ENCODE results near the gene AUTS2.

Gene AUTS2

DNA sequence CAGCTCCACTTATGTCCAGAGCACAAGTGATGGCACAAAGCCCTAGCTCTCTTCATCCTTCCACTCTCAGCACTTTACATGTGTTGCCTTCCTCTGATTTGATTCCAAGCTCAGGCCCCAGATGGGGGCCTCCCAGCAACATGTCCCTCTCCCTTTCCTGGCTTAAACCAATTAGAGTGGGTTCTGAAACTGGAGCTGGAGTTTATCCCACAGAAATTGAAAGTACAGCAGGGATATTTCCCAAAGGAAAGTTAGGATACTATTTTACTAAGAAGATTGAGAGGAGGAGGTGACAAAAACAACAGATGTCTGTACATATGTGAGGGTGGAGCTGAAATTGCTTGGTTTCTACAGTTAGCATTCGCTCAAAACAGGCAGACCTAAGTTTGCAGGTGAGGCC, 724.6 kb downstream of the AUTS2 start:
- no peaks in the 10 kb centered on the region for H4K20me1 ChIP-seq (ENCODE audit: low read depth, low read length)
- H3K9me3 ChIP-seq (ENCODE audit: insufficient read depth, low read length): no peaks in the 10 kb centered on the region
- no peak overlapping the region for H3K4me3 ChIP-seq (ENCODE audit: insufficient read depth, low read length, poor library complexity, severe bottlenecking)
- no peaks in the 10 kb centered on the region for H3K9me2 ChIP-seq (replicated peaks; ENCODE audit: insufficient read depth, low read length)
- H3K9ac ChIP-seq (ENCODE audit: low read length): no peak overlapping the region
- H3K27me3 ChIP-seq (ENCODE audit: low read length): no peaks in the 10 kb centered on the region
- no peak overlapping the region for H3K27ac ChIP-seq (ENCODE audit: low read depth, low read length)
- H3F3A ChIP-seq (ENCODE audit: insufficient read depth): no peaks in the 10 kb centered on the region
- no peak overlapping the region for H2AFZ ChIP-seq (ENCODE audit: low read depth, low read length, severe bottlenecking)
- no peaks in the 10 kb centered on the region for H3K79me2 ChIP-seq (ENCODE audit: insufficient read depth, low read length)
- TF ChIP-seq, protein P1, sequence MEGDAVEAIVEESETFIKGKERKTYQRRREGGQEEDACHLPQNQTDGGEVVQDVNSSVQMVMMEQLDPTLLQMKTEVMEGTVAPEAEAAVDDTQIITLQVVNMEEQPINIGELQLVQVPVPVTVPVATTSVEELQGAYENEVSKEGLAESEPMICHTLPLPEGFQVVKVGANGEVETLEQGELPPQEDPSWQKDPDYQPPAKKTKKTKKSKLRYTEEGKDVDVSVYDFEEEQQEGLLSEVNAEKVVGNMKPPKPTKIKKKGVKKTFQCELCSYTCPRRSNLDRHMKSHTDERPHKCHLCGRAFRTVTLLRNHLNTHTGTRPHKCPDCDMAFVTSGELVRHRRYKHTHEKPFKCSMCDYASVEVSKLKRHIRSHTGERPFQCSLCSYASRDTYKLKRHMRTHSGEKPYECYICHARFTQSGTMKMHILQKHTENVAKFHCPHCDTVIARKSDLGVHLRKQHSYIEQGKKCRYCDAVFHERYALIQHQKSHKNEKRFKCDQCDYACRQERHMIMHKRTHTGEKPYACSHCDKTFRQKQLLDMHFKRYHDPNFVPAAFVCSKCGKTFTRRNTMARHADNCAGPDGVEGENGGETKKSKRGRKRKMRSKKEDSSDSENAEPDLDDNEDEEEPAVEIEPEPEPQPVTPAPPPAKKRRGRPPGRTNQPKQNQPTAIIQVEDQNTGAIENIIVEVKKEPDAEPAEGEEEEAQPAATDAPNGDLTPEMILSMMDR (IDR thresholded peaks at IDR 0.05; ENCODE audit: insufficient read depth, low read length, poor library complexity, severe bottlenecking): no peak
- no peak for TF ChIP-seq EZH2phosphoT487 (conservative IDR thresholded peaks at IDR 0.05; ENCODE audit: low read length)
- H3K36me3 ChIP-seq (ENCODE audit: low read length): no peaks in the 10 kb centered on the region
- H3K4me2 ChIP-seq (ENCODE audit: low read depth, low read length, poor library complexity, severe bottlenecking): no peak overlapping the region

DNA sequence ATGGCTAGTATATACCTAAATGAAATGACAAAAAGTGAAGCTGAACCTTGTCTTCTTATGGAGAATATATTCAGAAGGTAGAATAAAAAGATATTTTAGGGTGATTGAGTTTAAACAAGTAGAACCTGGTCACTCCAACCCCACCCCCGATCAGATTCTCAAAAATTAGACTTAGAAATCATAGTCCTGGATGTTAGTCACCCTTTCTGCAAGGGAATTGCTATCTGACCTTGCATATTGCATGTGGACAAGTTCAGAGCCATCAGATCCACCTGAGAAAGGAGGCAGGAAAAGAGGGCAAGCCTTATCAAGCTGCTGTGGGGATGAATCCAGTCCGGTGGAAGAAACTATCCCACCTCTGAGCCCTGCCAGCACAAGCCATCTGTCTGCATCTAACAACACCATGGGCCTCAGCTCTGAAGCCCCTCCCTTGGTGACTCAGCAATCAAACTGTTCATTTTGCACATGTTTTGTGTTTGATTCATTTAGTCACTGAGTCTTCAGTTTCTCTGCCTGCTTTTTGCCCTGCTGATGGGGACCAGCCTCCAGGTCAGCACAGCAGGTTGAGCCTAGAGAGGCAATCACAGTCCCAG, 727.3 kb downstream of the AUTS2 start:
- H3K27ac ChIP-seq (ENCODE audit: low read depth, low read length): no peak overlapping the region
- no peaks in the 10 kb centered on the region for H3F3A ChIP-seq (ENCODE audit: insufficient read depth)
- H2AFZ ChIP-seq (ENCODE audit: low read depth, low read length, severe bottlenecking): no peak overlapping the region
- H4K20me1 ChIP-seq (ENCODE audit: low read depth, low read length): no peaks in the 10 kb centered on the region
- H3K79me2 ChIP-seq (ENCODE audit: insufficient read depth, low read length): no peaks in the 10 kb centered on the region
- no peaks in the 10 kb centered on the region for H3K9me2 ChIP-seq (replicated peaks; ENCODE audit: insufficient read depth, low read length)
- TF ChIP-seq, protein P1 (IDR thresholded peaks at IDR 0.05; ENCODE audit: insufficient read depth, low read length, poor library complexity, severe bottlenecking): no peak
- no peak for TF ChIP-seq EZH2phosphoT487 (conservative IDR thresholded peaks at IDR 0.05; ENCODE audit: low read length)
- H3K27me3 ChIP-seq (ENCODE audit: low read length): no peaks in the 10 kb centered on the region
- no peak overlapping the region for H3K9ac ChIP-seq (ENCODE audit: low read length)
- no peaks in the 10 kb centered on the region for H3K9me3 ChIP-seq (ENCODE audit: insufficient read depth, low read length)
- no peak overlapping the region for H3K4me3 ChIP-seq (ENCODE audit: insufficient read depth, low read length, poor library complexity, severe bottlenecking)
- H3K4me2 ChIP-seq (ENCODE audit: low read depth, low read length, poor library complexity, severe bottlenecking): no peak overlapping the region
- H3K36me3 ChIP-seq (ENCODE audit: low read length): no peaks in the 10 kb centered on the region

DNA sequence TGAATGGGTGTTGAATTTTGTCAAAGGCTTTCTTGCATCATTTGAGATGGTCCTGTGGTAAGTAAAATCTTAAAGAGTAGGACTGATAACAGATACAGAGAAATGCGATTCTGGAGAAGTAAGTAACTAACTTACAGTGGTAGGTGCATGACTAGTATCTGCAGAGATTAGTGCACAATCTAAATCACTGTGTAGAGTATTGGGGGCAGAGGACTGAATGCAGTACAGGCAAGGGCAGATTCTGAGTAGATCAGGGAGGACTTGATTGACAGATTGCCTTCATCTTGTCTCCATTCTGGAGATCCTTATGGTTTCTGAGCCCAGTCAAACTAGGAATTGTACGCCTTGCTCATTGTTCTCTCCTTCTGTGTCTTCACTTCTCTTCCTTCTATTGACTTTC, 736.0 kb downstream of the AUTS2 start:
- Histone ChIP-seq H2AFZ (ENCODE audit: low read depth, low read length, severe bottlenecking) (no peak overlapping the region), H3K4me3 (ENCODE audit: insufficient read depth, low read length, poor library complexity, severe bottlenecking) (no peak overlapping the region), H3K27ac (ENCODE audit: low read depth, low read length) (no peak overlapping the region), H3K9me3 (ENCODE audit: insufficient read depth, low read length) (no peaks in the 10 kb centered on the region), H3F3A (ENCODE audit: insufficient read depth) (no peaks in the 10 kb centered on the region), H3K9ac (ENCODE audit: low read length) (no peak overlapping the region), H3K9me2 (replicated peaks; ENCODE audit: insufficient read depth, low read length) (no peaks in the 10 kb centered on the region), H3K27me3 (ENCODE audit: low read length) (no peaks in the 10 kb centered on the region), H3K4me2 (ENCODE audit: low read depth, low read length, poor library complexity, severe bottlenecking) (no peak overlapping the region), H3K36me3 (ENCODE audit: low read length) (no peaks in the 10 kb centered on the region), H3K79me2 (ENCODE audit: insufficient read depth, low read length) (no peaks in the 10 kb centered on the region), H4K20me1 (ENCODE audit: low read depth, low read length) (no peaks in the 10 kb centered on the region)
- TF ChIP-seq, protein P1 (IDR thresholded peaks at IDR 0.05; ENCODE audit: insufficient read depth, low read length, poor library complexity, severe bottlenecking): no peak
- no peak for TF ChIP-seq EZH2phosphoT487 (conservative IDR thresholded peaks at IDR 0.05; ENCODE audit: low read length)

All from SU-DHL-6 (cell line).